H9 (cell line): ENCODE measurements around the gene SLC41A1. TPM values are rescaled to one million over a fixed set of nuclear protein-coding genes. Genes with fewer than 3 reads are reported as not detected.

ENCODE experiments used
- DNase-seq: peaks from one replicate; pipeline ENCODE4 v3.0.0-alpha.2; 2017
- H2AFZ ChIP-seq: one replicate; pipeline ENCODE4 v1.6.1; 2013; ENCODE audit warnings: mild to moderate bottlenecking, low read length, control low read depth, moderate library complexity
- H2AK5ac ChIP-seq: 2 replicates; pipeline ENCODE4 v1.6.1; 2013; ENCODE audit warnings: low read length, control low read depth, mixed read lengths; ENCODE audit not compliant: insufficient read length
- H2BK120ac ChIP-seq: one replicate; pipeline ENCODE4 v1.6.1; 2013; ENCODE audit warnings: low read depth, mild to moderate bottlenecking, low read length, control low read depth, inconsistent platforms; ENCODE audit not compliant: poor library complexity, severe bottlenecking
- H2BK12ac ChIP-seq: 2 replicates; pipeline ENCODE4 v1.6.1; 2013; ENCODE audit warnings: low read length, control low read depth, mixed read lengths, low read depth; ENCODE audit not compliant: insufficient read length
- H2BK15ac ChIP-seq: 2 replicates; pipeline ENCODE4 v1.6.1; 2013; ENCODE audit warnings: low read depth, low read length, control low read depth
- H2BK20ac ChIP-seq: one replicate; pipeline ENCODE4 v1.6.1; 2013; ENCODE audit warnings: low read depth, mild to moderate bottlenecking, low read length, control low read depth, inconsistent platforms; ENCODE audit not compliant: poor library complexity, severe bottlenecking
- H2BK5ac ChIP-seq: 2 replicates; pipeline ENCODE4 v1.6.1; 2013; ENCODE audit warnings: low read length, control low read depth, mixed read lengths; ENCODE audit not compliant: insufficient read length
- H3K14ac ChIP-seq: 2 replicates; pipeline ENCODE4 v1.6.1; 2013; ENCODE audit warnings: low read length, control low read depth; ENCODE audit not compliant: insufficient read depth
- H3K18ac ChIP-seq: 2 replicates; pipeline ENCODE4 v1.6.1; 2013; ENCODE audit warnings: low read depth, mild to moderate bottlenecking, mixed read lengths, low read length, control low read depth; ENCODE audit not compliant: insufficient read length
- H3K23ac ChIP-seq: 2 replicates; pipeline ENCODE4 v1.6.1; 2013; ENCODE audit warnings: low read length, control low read depth, mixed read lengths, low read depth; ENCODE audit not compliant: insufficient read length
- H3K23me2 ChIP-seq: 2 replicates; pipeline ENCODE4 v1.6.1; 2013; ENCODE audit warnings: low read depth, mild to moderate bottlenecking, mixed read lengths, low read length, control low read depth; ENCODE audit not compliant: insufficient read length, poor library complexity, severe bottlenecking
- H3K27ac ChIP-seq: 2 replicates; pipeline ENCODE4 v1.5.1; 2013; ENCODE audit warnings: low read length, control low read depth, mixed read lengths, low read depth; ENCODE audit not compliant: insufficient read length
- H3K27me3 ChIP-seq: 2 replicates; pipeline ENCODE4 v1.6.1; 2013; ENCODE audit warnings: low read length, control low read depth, inconsistent platforms; ENCODE audit not compliant: insufficient read depth
- H3K4ac ChIP-seq: 2 replicates; pipeline ENCODE4 v1.6.1; 2013; ENCODE audit warnings: low read depth, mild to moderate bottlenecking, control low read depth, inconsistent platforms, low read length, moderate library complexity
- H3K4me1 ChIP-seq: 2 replicates; pipeline ENCODE4 v1.6.1; 2013; ENCODE audit warnings: low read length, control low read depth, inconsistent platforms; ENCODE audit not compliant: insufficient read depth
- H3K4me2 ChIP-seq: 2 replicates; pipeline ENCODE4 v1.6.1; 2013; ENCODE audit warnings: low read length, control low read depth, mixed read lengths; ENCODE audit not compliant: insufficient read length, insufficient read depth
- H3K56ac ChIP-seq: 2 replicates; pipeline ENCODE4 v1.6.1; 2013; ENCODE audit warnings: low read depth, mild to moderate bottlenecking, mixed read lengths, low read length, control low read depth; ENCODE audit not compliant: insufficient read length
- H3K79me1 ChIP-seq: 2 replicates; pipeline ENCODE4 v1.6.1; 2013; ENCODE audit warnings: low read depth, mild to moderate bottlenecking, moderate library complexity, low read length, control low read depth, inconsistent platforms; ENCODE audit not compliant: insufficient read depth, poor library complexity, severe bottlenecking
- H3K79me2 ChIP-seq: 2 replicates; pipeline ENCODE4 v1.6.1; 2013; ENCODE audit warnings: low read length, control low read depth, inconsistent platforms; ENCODE audit not compliant: insufficient read depth
- H3K9ac ChIP-seq: 2 replicates; pipeline ENCODE4 v1.6.1; 2013; ENCODE audit warnings: low read length, control low read depth, mixed read lengths; ENCODE audit not compliant: insufficient read length; ENCODE audit errors: extremely low read depth
- H3K9me3 ChIP-seq: one replicate; pipeline ENCODE4 v1.6.1; 2013; ENCODE audit warnings: low read depth, low read length, inconsistent platforms; ENCODE audit not compliant: control insufficient read depth
- H3T11ph ChIP-seq: one replicate; pipeline ENCODE4 v1.6.1; 2013; ENCODE audit warnings: mild to moderate bottlenecking, low read length, control low read depth, inconsistent platforms
- H4K20me1 ChIP-seq: one replicate; pipeline ENCODE4 v1.6.1; 2013; ENCODE audit not compliant: control insufficient read depth, insufficient read length, insufficient read depth
- H4K5ac ChIP-seq: 2 replicates; pipeline ENCODE4 v1.6.1; 2013; ENCODE audit warnings: low read depth, mild to moderate bottlenecking, mixed read lengths, low read length, control low read depth; ENCODE audit not compliant: insufficient read length
- H4K8ac ChIP-seq: replicated peaks from 2 replicates; pipeline ENCODE4 v1.6.1; 2013; ENCODE audit warnings: low read length, control low read depth, mixed read lengths, low read depth; ENCODE audit not compliant: insufficient read length
- H4K91ac ChIP-seq: 2 replicates; pipeline ENCODE4 v1.6.1; 2013; ENCODE audit warnings: low read depth, mild to moderate bottlenecking, moderate library complexity, mixed read lengths, low read length, control low read depth; ENCODE audit not compliant: insufficient read length
- H3K27ac Mint-ChIP-seq, 3 experiments: 2 replicates in 2 of 3; 3 replicates in 1 of 3; pipeline ENCODE4 v1.8.0; 2020 to 2021; ENCODE audit warnings: mixed read lengths in 3 of 3, mild to moderate bottlenecking in 1 of 3, moderate library complexity in 1 of 3
- H3K27me3 Mint-ChIP-seq: 2 replicates; pipeline ENCODE4 v1.8.0; 2021; ENCODE audit warnings: low read depth, mild to moderate bottlenecking, moderate library complexity, mixed read lengths
- H3K36me3 Mint-ChIP-seq, 3 experiments: 2 replicates in 2 of 3; 3 replicates in 1 of 3; pipeline ENCODE4 v1.8.0; 2020 to 2021; ENCODE audit warnings: low read depth in 3 of 3, mixed read lengths in 3 of 3; ENCODE audit not compliant: insufficient read depth in 1 of 3
- H3K4me1 Mint-ChIP-seq, 2 experiments: 2 replicates each; pipeline ENCODE4 v1.8.0; 2020; ENCODE audit warnings: mixed read lengths in 2 of 2
- H3K4me3 Mint-ChIP-seq, 2 experiments: 2 replicates in 1 of 2; 3 replicates in 1 of 2; pipeline ENCODE4 v1.8.0; 2020 to 2021; ENCODE audit warnings: mild to moderate bottlenecking in 2 of 2, mixed read lengths in 2 of 2, moderate library complexity in 1 of 2
- H3K9me3 Mint-ChIP-seq, 2 experiments: 2 replicates in 1 of 2; 3 replicates in 1 of 2; pipeline ENCODE4 v1.8.0; 2020; ENCODE audit warnings: mild to moderate bottlenecking in 2 of 2, mixed read lengths in 2 of 2, moderate library complexity in 1 of 2
- CTCF ChIP-seq: fragments of 200-600 bp; sonication (generic); conservative IDR thresholded peaks from 3 replicates; pipeline ENCODE4 v1.8.0; 2021; ENCODE audit warnings: antibody characterized with exemption, mild to moderate bottlenecking
- WGBS: extraction: QIAGEN DNeasy Blood & Tissue Kit; methylation state at CpG from one replicate; pipeline ENCODE4 v1.1.7; 2013; ENCODE audit warnings: missing lambda C conversion rate, low lambda C conversion rate, mixed read lengths; ENCODE audit not compliant: insufficient read length; ENCODE audit errors: extremely low coverage; 5-methylcytosine and 5-hydroxymethylcytosine counted together
- total RNA-seq: library from RNA; stranded (reverse); gene quantifications from 2 replicates; pipeline ENCODE4 v1.2.1, GENCODE V29; 2021

Gene SLC41A1
- total RNA-seq, 1 experiment from 2014 or later, result 18.2 TPM

GRCh38 chr1:205849619-205850355, 36.8 kb upstream of the SLC41A1 start, which contains the start of gene PM20D1:
PM20D1 (minus strand) TSS chr1:205850132; CDS start chr1:205850072, 60 bp downstream.
- H3K4me1 ChIP-seq, result no peaks in the 10 kb centered on the region
- H3K4me2 ChIP-seq, result no peak within 1 kb of the TSS
- Mint-ChIP-seq H3K9me3 (peaks cover 12 to 15% of the 10 kb centered on the region in 2 experiments), H3K27ac (no peak within 1 kb of the TSS), H3K4me1 (no peaks in the 10 kb centered on the region), H3K36me3 (peaks cover 8 to 13% (median 10%) of the 10 kb centered on the region in 3 experiments), H3K27me3 (no peaks in the 10 kb centered on the region), H3K4me3 (no peak within 1 kb of the TSS)
- H2BK12ac ChIP-seq, result no peak within 1 kb of the TSS
- TF ChIP-seq CTCF, result no peak
- no peak within 1 kb of the TSS for H2BK120ac ChIP-seq
- no peaks in the 10 kb centered on the region for H3K23me2 ChIP-seq
- no peaks in the 10 kb centered on the region for H3K27me3 ChIP-seq
- H3K79me1 ChIP-seq, result no peaks in the 10 kb centered on the region
- no peak within 1 kb of the TSS for H2BK20ac ChIP-seq
- no peak within 1 kb of the TSS for H3K56ac ChIP-seq
- no peak within 1 kb of the TSS for H3K4ac ChIP-seq
- no peak within 1 kb of the TSS for H4K5ac ChIP-seq
- no peak within 1 kb of the TSS for H3K18ac ChIP-seq
- no peak within 1 kb of the TSS for H3T11ph ChIP-seq
- no peak within 1 kb of the TSS for H2BK15ac ChIP-seq
- no peak within 1 kb of the TSS for H2AK5ac ChIP-seq
- no peak within 1 kb of the TSS for H4K8ac ChIP-seq
- no peak within 1 kb of the TSS for H4K91ac ChIP-seq
- peak; percentile 46 for DNase-seq
- no peak within 1 kb of the TSS; the same call in 1 of the 2 replicates for H3K14ac ChIP-seq
- no CpG with 5 or more reads among the region's 39 CpGs for WGBS
- no peak within 1 kb of the TSS for H2BK5ac ChIP-seq
- no peak within 1 kb of the TSS for H3K23ac ChIP-seq
- no peak within 1 kb of the TSS for H3K27ac ChIP-seq
- no peaks in the 10 kb centered on the region for H4K20me1 ChIP-seq
- no peaks in the 10 kb centered on the region for H3K9me3 ChIP-seq
- no peak within 1 kb of the TSS for H2AFZ ChIP-seq
- H3K79me2 ChIP-seq, result no peaks in the 10 kb centered on the region
- H3K9ac ChIP-seq, result no peak within 1 kb of the TSS
